GM10266 (cell line): ENCODE results near the gene WFIKKN2.
A peak's percentile ranks its signal among the peaks of the same experiment; 100 is the strongest.

Source experiments
- DNase-seq: peaks from one replicate; pipeline ENCODE4 v3.0.0; 2012; ENCODE audit errors: extremely low spot score
- CTCF ChIP-seq: IDR thresholded peaks from 2 replicates; pipeline ENCODE4 v1.5.1; 2012; ENCODE audit warnings: mild to moderate bottlenecking, low read depth; ENCODE audit not compliant: control insufficient read depth, insufficient read depth; ENCODE audit errors: missing control alignments

The WFIKKN2 gene

DNA sequence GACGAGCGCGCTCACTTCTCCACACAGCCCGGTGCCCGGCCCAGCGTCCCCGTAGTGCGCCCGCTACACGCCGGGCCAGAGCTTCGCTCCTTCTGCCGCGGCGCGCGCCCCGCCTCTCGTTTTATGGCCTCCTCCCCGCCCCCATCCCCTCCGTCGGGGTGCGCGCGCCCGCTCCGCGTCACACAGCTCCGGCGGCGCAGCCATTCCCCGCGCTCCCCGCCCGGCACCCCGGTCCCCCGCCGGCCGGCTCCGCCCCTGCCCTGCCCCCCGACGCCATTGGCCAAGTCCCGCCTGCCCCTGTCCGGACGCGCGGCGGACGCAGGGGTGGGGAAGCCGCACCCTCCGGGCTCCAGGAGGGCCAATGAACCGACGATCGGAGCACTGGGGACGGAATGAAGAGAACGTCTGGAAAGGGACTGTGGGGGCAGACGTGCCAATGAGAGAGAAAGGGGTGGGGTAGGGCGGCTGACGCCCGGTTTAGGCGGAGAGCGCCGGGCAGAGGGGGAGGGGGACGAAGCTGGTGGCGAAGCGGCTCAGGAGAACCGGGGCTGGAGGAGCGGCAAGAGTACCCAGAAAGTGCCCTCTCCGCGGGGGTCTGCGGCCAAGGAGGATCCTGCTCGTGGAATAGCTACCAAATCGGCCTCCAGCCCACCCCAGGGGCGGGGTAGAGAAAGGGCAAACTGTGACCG, 31.0 kb downstream of the WFIKKN2 start, which contains the start of gene TOB1:
TOB1 (minus strand) TSS at position 94 of the 689 bp plus-strand sequence. CDS start 2,337 bp downstream, outside the sequence.
- TF ChIP-seq CTCF, result no peak
- DNase-seq, result peak; percentile 97

GRCh38 chr17:50866950-50867362, 31.6 kb downstream of the WFIKKN2 start:
- DNase-seq, result peak; percentile 38
- TF ChIP-seq CTCF, result no peak

GRCh38 chr17:50867363-50868139, 32.2 kb downstream of the WFIKKN2 start:
- no peak for TF ChIP-seq CTCF
- peak; percentile 86 for DNase-seq

GRCh38 chr17:50868140-50868438, 32.7 kb downstream of the WFIKKN2 start:
- no peak for TF ChIP-seq CTCF
- DNase-seq, result no peak

DNA sequence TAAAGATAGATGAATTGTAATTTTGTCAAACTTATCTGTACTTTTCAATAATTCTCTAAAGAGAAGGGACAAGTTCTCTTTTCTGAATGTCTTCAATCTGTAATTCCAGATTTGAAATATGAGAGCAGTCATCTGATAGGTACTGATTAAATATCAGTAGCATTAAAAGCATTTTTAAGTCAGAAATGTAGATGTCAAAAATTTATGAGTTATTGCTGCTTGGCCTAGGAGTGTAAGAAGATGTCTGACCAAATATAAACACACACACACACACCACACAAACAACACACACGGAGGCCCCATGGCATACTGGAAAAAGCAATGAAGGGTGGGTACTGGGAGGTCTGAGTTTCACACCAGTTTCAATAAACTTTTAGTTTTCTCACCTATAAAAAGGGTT, 33.2 kb downstream of the WFIKKN2 start:
- TF ChIP-seq CTCF, result no peak
- DNase-seq, result no peak

DNA sequence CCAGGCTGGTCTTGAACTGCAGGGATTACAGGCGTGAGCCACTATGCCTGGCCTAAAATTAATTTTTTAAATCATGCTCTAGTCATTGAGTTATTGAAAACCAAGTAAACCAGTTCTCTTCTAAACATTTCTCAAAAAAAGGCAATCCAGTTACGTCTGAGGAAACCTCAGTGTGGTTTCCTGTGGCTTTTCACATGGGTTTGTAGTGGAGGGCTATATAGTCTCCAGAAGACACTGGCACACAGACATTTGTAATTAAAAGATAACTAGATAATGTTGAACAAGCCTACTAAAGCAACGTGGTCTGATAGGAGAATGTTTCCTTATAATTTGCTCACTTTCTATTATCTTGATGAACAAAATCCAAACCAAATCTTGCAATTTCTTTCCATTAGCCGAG, 36.0 kb downstream of the WFIKKN2 start:
- no peak for TF ChIP-seq CTCF
- DNase-seq, result no peak

- TF ChIP-seq CTCF, result no peak
- no peak for DNase-seq
Measured at GRCh38 chr17:50871898-50872297, 36.5 kb downstream of the WFIKKN2 start.
